GM13976 (cell line): Measurements from ENCODE around the gene STK33.

Experiments used
- DNase-seq: peaks from one replicate; pipeline ENCODE4 v3.0.0; 2012; ENCODE audit warnings: low spot score
- in situ Hi-C: fragments of 300-500 bp; cut with MboI; formaldehyde crosslinking; loops from one replicate; pipeline ENCODE4 v1.12.0; 2022; ENCODE audit warnings: low sequenced_read_pairs, mixed read lengths, inconsistent platforms; ENCODE audit not compliant: unreplicated experiment
- TF ChIP-seq, protein P1 (sequence below): IDR thresholded peaks from 2 replicates; pipeline ENCODE4 v1.5.1; 2012; ENCODE audit warnings: borderline replicate concordance, mild to moderate bottlenecking; ENCODE audit not compliant: insufficient read depth; ENCODE audit errors: extremely low read depth, missing control alignments, control extremely low read depth

STK33 gene

DNA sequence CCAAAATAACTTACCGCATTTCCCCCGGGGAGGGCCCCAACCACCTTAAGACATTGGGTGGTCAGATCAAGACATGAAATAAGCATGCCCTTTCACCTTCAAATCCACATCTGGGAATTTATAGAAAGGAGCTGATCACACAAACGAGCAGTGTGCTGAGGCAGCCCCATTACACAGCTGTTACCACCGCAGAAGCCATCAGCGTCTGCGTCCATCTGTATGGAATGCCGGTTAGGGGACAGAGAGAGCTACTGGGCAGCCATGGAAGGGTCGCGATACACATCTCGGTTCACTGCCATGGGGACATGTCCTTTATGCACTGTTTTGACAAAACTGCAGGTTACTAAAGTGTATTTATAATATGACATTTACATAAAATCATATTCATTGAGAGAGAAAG, 225.3 kb downstream of the STK33 start:
- DNase-seq: no peak
- TF ChIP-seq, protein P1, sequence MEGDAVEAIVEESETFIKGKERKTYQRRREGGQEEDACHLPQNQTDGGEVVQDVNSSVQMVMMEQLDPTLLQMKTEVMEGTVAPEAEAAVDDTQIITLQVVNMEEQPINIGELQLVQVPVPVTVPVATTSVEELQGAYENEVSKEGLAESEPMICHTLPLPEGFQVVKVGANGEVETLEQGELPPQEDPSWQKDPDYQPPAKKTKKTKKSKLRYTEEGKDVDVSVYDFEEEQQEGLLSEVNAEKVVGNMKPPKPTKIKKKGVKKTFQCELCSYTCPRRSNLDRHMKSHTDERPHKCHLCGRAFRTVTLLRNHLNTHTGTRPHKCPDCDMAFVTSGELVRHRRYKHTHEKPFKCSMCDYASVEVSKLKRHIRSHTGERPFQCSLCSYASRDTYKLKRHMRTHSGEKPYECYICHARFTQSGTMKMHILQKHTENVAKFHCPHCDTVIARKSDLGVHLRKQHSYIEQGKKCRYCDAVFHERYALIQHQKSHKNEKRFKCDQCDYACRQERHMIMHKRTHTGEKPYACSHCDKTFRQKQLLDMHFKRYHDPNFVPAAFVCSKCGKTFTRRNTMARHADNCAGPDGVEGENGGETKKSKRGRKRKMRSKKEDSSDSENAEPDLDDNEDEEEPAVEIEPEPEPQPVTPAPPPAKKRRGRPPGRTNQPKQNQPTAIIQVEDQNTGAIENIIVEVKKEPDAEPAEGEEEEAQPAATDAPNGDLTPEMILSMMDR: no peak
- in situ Hi-C loops: no loop called here

DNA sequence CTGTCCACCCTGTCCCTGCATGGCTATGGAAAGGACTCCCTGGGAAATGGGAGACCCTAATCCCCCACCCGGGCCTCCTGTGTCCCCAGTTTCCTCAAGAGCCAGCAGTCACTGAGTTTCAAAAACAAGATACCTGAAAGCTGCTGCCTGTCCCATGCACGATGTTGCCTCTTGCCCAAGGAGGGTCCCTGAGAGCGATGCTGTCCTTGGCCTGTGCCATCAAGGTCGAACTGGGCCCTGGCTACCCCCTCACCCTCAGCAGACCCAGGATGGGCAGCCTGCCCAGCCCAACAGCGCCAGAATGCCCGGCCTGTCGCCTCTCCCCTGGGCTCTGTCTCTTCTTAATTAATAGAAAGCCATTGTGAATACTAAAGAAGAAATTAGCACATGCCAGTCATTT, 225.8 kb downstream of the STK33 start:
- in situ Hi-C loops: no loop called here
- DNase-seq: no peak
- TF ChIP-seq, protein P1: no peak

DNA sequence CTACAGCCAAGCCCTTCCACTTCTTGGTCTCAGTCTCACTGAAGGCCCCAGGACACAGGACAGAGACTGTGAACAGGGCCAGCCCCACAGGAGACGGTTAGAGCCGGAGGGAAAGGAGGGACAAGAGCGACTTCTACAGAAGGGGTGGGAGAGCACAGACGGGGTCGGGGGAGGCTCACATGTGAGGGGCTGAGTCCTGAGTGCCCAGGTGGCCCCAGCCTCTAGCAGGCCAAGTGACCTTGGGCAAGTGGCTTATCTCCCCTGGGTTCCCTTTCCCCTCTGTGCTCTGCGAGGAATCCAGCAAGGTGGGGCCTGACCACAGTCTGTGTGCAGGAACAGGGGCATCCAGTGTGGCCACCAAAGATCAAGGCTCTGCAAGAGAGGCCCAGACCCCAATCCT, 227.7 kb downstream of the STK33 start:
- no peak for DNase-seq
- in situ Hi-C loops: no loop called here
- TF ChIP-seq, protein P1: no peak

DNA sequence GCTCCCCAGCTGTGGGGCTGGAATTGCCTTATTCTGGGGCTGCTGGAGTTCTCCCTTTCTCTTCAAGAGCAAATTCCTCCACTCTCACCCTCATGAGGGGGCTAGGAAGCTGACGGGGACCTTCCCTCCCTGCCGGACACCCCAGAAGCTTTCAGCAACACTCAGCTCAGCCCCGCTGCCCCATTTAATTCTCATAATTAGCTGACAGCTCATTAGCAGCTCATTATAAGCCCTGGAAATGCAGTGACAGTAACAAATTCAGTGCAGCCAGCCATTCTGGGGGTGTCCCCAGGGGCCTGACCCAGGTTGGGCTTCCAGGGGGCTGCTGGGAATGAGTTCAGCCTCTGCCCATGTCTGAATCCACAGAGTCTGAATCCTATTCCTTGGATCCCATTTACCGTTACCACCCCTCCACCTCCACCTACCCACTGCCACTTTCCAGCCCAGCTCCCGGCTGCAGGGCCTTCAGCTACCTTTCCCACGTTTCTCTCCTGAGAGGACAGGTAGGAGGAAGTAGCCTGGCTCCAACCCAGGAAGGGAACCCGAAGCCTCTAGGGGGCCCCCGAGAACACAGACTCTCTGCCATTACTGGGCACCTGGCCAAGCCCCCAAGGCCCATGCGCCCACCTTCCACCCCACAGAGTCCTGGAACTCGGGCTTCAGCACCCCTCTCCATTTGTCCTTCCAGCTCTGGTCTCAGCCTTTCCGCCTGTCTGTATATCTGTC, 228.6 kb downstream of the STK33 start:
- DNase-seq: no peak
- in situ Hi-C loops: no loop called here
- TF ChIP-seq, protein P1: no peak

DNA sequence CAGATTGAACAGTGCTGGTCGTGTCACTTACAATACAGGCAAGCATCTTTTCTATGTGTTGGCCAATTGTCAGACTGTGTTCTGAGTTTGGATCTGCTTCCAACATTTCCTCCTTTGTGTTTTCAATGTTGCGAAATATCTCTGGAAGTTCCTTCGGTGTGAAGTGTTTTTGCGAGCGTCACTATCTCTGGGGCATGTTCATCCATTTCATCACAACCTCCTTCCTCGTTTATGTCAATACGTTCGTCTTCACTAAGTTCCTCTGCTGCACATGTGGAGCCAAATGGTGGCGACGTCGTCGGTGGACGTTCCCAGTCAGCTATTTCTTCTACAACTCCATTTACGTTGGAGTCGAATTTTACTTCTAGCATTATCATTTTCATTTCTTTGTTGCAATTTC, 230.1 kb downstream of the STK33 start:
- no peak for DNase-seq
- TF ChIP-seq, protein P1: no peak
- in situ Hi-C loops: no loop called here

DNA sequence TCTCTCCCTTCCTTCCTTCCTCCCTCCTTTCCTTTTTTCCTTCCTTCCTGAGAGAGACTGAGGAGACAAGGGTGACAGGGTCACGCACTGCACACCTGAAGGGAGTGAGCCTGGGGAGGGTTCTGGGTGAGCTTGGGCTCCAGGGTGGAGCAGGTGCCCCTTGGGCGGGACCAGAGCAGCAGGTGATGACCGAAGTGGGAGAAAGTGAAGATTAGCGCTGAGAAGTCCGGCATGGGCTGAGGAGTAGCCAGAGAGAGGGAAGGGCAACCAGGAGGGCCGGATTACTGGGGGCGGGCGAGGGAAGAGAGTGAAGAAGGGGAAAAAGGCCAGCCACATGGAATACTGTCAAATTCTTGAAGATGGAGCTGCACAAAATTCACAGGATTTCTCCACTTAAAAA, 231.1 kb downstream of the STK33 start:
- DNase-seq: no peak
- in situ Hi-C loops: no loop called here
- TF ChIP-seq, protein P1: no peak
